ENCODE results near the gene GRIK2. TPM values are rescaled to one million over a fixed set of nuclear protein-coding genes. Genes with fewer than 3 reads are reported as not detected.

GRIK2 gene
- 88.6 TPM for total RNA-seq

DNA sequence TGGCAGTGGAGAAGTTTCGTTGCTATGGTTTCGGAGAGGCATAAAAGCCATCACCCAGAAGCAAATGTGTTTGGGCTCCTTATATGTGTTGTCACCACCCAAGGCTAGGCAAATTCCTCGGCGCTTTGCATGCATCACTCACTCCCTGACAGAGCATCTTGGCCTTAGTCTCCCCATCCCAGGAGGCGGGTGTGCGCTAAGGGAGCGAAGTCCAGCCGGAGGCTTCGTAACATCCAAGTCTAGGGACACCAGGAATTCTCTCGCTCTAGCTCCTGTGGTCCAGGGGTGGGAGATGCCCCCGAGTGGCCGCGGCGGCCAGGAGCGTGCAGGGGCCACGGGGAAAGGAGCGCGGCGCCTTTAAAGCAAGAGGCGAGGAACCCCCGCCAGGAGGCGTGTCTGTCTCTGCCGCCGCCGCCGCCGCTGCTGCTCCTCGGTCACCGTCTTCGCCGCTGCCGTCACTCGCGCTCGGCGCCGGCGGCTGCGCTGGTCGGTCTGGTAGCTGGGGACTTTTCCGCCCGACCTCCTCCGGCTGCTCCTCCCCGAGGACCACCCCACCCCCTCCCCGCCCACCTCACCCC is at the start of gene GRIK2:
TSS of gene GRIK2 (plus strand) at position 458 of the 578 bp plus-strand sequence.

